Upper lobe of left lung (tissue), 6 donors: ENCODE results near the gene NAA25. TPM values are rescaled to one million over a fixed set of nuclear protein-coding genes. Genes with fewer than 3 reads are reported as not detected.

Experiments used
- ATAC-seq, 2 donors: fragments of 200-7000 bp; cut with Tn5 transposase; one replicate each; pipeline ENCODE4 v1.9.1; 2022; ENCODE audit warnings: mild to moderate bottlenecking in 2 of 2, moderate library complexity in 2 of 2; ENCODE audit not compliant: low FRiP score in 2 of 2
- DNase-seq, 2 donors: peaks; one replicate each; pipeline ENCODE4 v3.0.0-alpha.2; 2019 to 2020
- H3K27ac ChIP-seq, 4 donors: fragments of 200-600 bp; sonication (generic); one replicate each; pipeline ENCODE4 v1.5.1; 2016 to 2019
- H3K27me3 ChIP-seq, 4 donors: fragments of 200-600 bp; sonication (generic); one replicate each; pipeline ENCODE4 v1.5.1; 2017 to 2019
- H3K36me3 ChIP-seq, 4 donors: fragments of 200-600 bp; sonication (generic); one replicate each; pipeline ENCODE4 v1.5.1; 2016 to 2019
- H3K4me1 ChIP-seq, 4 donors: fragments of 200-600 bp; sonication (generic); one replicate each; pipeline ENCODE4 v1.5.1; 2018 to 2019
- H3K4me3 ChIP-seq, 4 donors: fragments of 200-600 bp; sonication (generic); one replicate each; pipeline ENCODE4 v1.5.1; 2017 to 2019; ENCODE audit warnings: mild to moderate bottlenecking in 2 of 4, moderate library complexity in 1 of 4
- H3K9me3 ChIP-seq, 4 donors: fragments of 200-600 bp; sonication (generic); one replicate each; pipeline ENCODE4 v1.5.1; 2018 to 2019
- CTCF ChIP-seq, 6 experiments: fragments of 450-650 bp in 4 of 6; fragments of 200-600 bp in 2 of 6; sonication (generic) in 2 of 6; IDR thresholded peaks; one replicate each; pipeline ENCODE4 v1.5.1; 2016 to 2019; ENCODE audit warnings: antibody characterized with exemption in 6 of 6
- EP300 ChIP-seq, 4 donors: sonication (generic); formaldehyde crosslinking; IDR thresholded peaks; one replicate each; pipeline ENCODE4 v1.5.1; 2017; ENCODE audit warnings: antibody characterized with exemption in 4 of 4, control low read depth in 2 of 4
- POLR2A ChIP-seq, 4 donors: fragments of 450-650 bp; IDR thresholded peaks; one replicate each; pipeline ENCODE4 v1.5.1; 2016 to 2017; ENCODE audit warnings: antibody characterized with exemption in 4 of 4, mild to moderate bottlenecking in 2 of 4
- POLR2AphosphoS5 ChIP-seq, 2 donors: sonication (generic); formaldehyde crosslinking; IDR thresholded peaks; one replicate each; pipeline ENCODE4 v1.5.1; 2017; ENCODE audit warnings: antibody characterized with exemption in 2 of 2
- WGBS, 2 donors: methylation state at CpG; one replicate each; pipeline ENCODE4 v1.1.5; 2017 to 2018; 5-methylcytosine and 5-hydroxymethylcytosine counted together
- total RNA-seq, 6 donors: library from RNA; depleted of rRNA in 4 of 6; stranded (reverse); fragments of >200 nt in 4 of 6; gene quantifications; one replicate each; pipeline versions ENCODE4 v1.1.0 to v1.2.1, GENCODE V29; 2016 to 2021
- donor health status: DM: no; HTN: no; CAD: no; lungs with moderate emphysema.
- donor health status: DM: no; HTN: yes; CAD: no; lungs with severe emphysema.

NAA25 gene
- total RNA-seq, 6 donors from 2014 or later = 15.0 to 30.3 (median 19.4) TPM

DNA sequence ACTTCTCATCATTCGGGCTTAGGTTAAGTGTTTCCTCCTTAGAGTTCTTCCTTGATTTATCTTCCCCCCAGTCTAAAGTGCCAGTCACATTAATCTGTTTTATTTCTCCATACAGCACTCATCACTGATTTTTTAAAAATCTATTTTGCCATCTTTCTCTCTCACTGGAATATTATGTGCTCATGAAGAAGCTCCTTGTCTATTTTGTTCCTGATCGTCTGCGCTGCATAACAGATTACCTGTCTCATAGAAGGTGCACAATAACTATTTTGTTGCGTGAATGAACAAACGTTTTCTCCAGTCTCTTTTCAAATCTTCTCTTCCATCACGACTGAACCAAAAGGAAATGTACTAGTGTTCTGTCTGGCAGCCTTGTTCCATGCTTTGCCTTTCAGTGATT lies 92.6 kb downstream of the NAA25 start:
- no peak overlapping the region for H3K27ac ChIP-seq
- H3K9me3 ChIP-seq = no peaks in the 10 kb centered on the region
- TF ChIP-seq POLR2AphosphoS5 (IDR thresholded peaks at IDR 0.05) (no peak), CTCF (IDR thresholded peaks at IDR 0.05) (no peak), POLR2A (IDR thresholded peaks at IDR 0.05) (no peak), EP300 (IDR thresholded peaks at IDR 0.05) (no peak)
- ATAC-seq = no peak
- DNase-seq = no peak
- H3K4me1 ChIP-seq = peaks cover 28 to 72% (median 32%) of the 10 kb centered on the region in 4 donors
- WGBS, 2 donors = 94 to 96% methylated on average over 6 of the region's 6 CpGs
- no peaks in the 10 kb centered on the region for H3K27me3 ChIP-seq
- H3K4me3 ChIP-seq = no peak overlapping the region
- peaks cover 4 to 27% (median 17%) of the 10 kb centered on the region in 4 donors for H3K36me3 ChIP-seq

DNA sequence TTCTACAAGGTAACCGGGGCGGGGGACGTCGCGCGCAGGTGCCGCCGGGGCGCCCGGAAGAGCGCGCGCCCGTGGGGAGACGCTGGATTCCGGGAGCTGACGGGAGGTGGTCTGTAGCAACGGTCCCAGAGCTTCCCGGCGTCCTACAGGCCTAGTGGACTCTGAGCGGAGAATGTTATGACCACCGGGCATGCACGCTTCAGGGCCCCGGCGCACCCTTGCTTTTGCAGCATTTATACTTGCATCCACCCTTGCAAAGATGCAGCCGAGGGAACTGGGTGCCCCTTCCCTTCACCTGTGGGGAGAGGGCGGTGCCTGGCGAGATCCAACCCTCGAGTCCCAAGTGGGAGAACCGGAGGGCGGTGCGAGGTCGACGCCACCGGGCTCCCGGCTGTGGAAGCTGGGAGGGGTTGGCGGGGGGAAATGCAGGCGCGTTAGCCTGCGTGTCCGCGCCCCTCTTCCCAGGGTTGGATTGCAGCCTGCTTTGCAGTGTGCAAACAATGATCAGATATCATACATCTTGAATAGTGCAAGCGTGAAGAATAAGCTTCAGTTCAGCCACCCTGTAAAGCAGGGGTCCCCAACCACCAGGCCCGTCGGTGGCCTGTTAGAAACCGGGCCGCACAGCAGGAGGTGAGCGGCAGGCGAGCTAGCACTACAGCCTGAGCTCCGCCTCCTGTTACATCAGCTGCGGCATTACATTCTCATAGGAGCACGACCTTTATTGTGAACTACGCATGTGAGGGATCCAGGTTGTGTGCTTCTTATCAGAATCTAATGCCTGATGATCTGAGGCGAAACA lies 94.8 kb downstream of the NAA25 start:
- ATAC-seq = peak; percentile 58 to 72
- Histone ChIP-seq H3K27me3 (no peaks in the 10 kb centered on the region), H3K36me3 (peaks cover 0 to 13% (median 2%) of the 10 kb centered on the region in 4 donors), H3K27ac (peak overlapping the region; percentile 94 to 97 (median 94)), H3K9me3 (no peaks in the 10 kb centered on the region), H3K4me3 (peak overlapping the region; percentile 84 to 99 (median 96)), H3K4me1 (peaks cover 26 to 63% (median 31%) of the 10 kb centered on the region in 4 donors)
- DNase-seq = peak; percentile 87 to 89
- TF ChIP-seq POLR2A (IDR thresholded peaks at IDR 0.05) (peak in 1 of 4 donors; percentile 64), CTCF (IDR thresholded peaks at IDR 0.05) (peak in 2 of 6 experiments; percentile 12 to 22), POLR2AphosphoS5 (IDR thresholded peaks at IDR 0.05) (peak in 1 of 2 donors; percentile 23), EP300 (IDR thresholded peaks at IDR 0.05) (no peak)
- WGBS, 2 donors = 2 to 100% methylated on average over 1 to 42 of the region's 54 CpGs

DNA sequence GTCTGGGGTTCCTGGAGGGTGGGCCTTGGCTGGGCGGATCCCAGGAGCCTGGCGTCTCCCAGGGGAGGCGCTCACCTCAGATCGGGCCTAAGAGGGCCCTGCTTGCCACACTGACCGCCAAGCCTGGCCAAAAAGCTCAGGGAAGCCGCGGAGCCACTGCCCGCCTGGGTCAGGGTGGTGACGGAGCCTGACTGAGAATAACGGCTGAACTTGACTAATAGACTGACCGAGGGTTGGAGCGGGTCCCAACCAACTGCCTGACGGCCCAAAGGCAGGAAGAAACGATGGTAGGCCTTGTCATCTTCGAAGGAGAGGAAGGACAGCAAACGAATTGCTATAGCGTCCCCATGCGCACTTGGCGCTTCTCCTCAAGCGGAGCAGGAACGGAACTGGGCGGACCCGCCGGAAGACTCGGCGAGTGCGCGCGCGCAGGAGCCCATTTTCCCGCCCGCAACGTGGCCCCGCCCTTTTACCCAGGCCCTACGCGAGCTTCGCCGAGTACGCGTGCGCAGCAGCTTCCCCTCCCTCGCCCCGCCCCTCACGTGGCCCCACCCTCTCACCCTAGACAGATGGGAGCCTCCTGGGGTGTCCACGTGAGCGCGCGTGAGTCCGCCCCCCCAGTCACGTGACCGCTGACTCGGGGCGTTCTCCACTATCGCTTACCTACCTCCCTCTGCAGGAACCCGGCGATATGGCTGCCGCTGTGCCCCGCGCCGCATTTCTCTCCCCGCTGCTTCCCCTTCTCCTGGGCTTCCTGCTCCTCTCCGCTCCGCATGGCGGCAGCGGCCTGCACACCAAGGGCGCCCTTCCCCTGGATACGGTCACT lies 95.6 kb downstream of the NAA25 start, which contains the start of the genes ERP29 and TMEM116:
Gene ERP29, plus strand, starts transcription at position 652 of the 826 bp plus-strand sequence. Its CDS starts 40 bp downstream, at position 692.
Gene TMEM116, minus strand, starts transcription at position 391 of the 826 bp plus-strand sequence. CDS start 7,895 bp downstream, outside the sequence.
- 0% methylated on average over 37 to 56 of the region's 67 CpGs for WGBS, 2 donors
- DNase-seq (peak; percentile 100), ATAC-seq (peak; percentile 94 to 95)
- peak; percentile 98 to 99 for TF ChIP-seq POLR2AphosphoS5 (IDR thresholded peaks at IDR 0.05)
- peak; percentile 64 to 95 (median 88) for TF ChIP-seq CTCF (IDR thresholded peaks at IDR 0.05)
- peak; percentile 64 to 97 (median 84) for TF ChIP-seq POLR2A (IDR thresholded peaks at IDR 0.05)
- peak in 1 of 4 donors; percentile 76 for TF ChIP-seq EP300 (IDR thresholded peaks at IDR 0.05)
- no peaks in the 10 kb centered on the region for H3K27me3 ChIP-seq
- peak within 1 kb of the TSS; percentile 84 to 99 (median 96) for H3K4me3 ChIP-seq
- peak within 1 kb of the TSS; percentile 94 to 97 (median 94) for H3K27ac ChIP-seq
- H3K9me3 ChIP-seq = no peaks in the 10 kb centered on the region
- H3K4me1 ChIP-seq = peaks cover 23 to 55% (median 33%) of the 10 kb centered on the region in 4 donors
- peaks cover 0 to 9% (median 2%) of the 10 kb centered on the region in 4 donors for H3K36me3 ChIP-seq

DNA sequence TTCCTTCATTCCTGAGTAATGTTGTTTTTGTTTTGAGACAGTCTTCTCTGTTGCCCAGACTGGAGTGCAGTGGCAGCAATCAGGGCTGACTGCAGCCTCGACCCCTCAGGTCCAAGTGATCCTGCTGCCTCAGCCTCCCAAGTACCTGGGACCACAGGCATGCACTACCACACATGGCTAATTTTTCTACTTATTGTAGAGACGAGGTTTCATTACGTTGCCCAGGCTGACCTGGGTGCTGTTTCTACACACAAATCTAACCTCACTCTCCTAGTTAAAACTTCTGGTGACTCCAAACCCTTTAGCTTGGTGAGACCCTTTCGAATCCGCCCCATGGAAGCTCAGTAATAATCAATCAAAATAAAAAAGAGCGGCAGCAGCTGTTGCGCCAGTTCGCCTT lies 96.9 kb downstream of the NAA25 start:
- Histone ChIP-seq H3K27me3 (no peaks in the 10 kb centered on the region), H3K27ac (peak overlapping the region; percentile 94 to 97 (median 94)), H3K4me3 (peak overlapping the region in 3 of 4 donors; percentile 84 to 99 (median 99)), H3K9me3 (no peaks in the 10 kb centered on the region), H3K36me3 (peaks cover 0 to 7% (median 2%) of the 10 kb centered on the region in 4 donors), H3K4me1 (peaks cover 23 to 43% (median 30%) of the 10 kb centered on the region in 4 donors)
- WGBS, 2 donors = 81 to 91% methylated on average over 8 of the region's 8 CpGs
- DNase-seq (no peak), ATAC-seq (no peak)
- no peak for TF ChIP-seq CTCF (IDR thresholded peaks at IDR 0.05)
- TF ChIP-seq POLR2AphosphoS5 (IDR thresholded peaks at IDR 0.05) = no peak
- no peak for TF ChIP-seq EP300 (IDR thresholded peaks at IDR 0.05)
- no peak for TF ChIP-seq POLR2A (IDR thresholded peaks at IDR 0.05)
